Measurements from ENCODE around the gene BRME1. TPM values are rescaled to one million over a fixed set of nuclear protein-coding genes. Genes with fewer than 3 reads are reported as not detected.
A peak's percentile ranks its signal among the peaks of the same experiment; 100 is the strongest.

The BRME1 gene
- total RNA-seq, 1 donor from 2014 or later, result not detected

GRCh38 chr19:13906521-13906904 lies 596 bp upstream of the BRME1 start:
- peaks cover 3 to 15% of the 10 kb centered on the region in 2 donors for H3K36me3 ChIP-seq
- H3K27me3 ChIP-seq, result no peaks in the 10 kb centered on the region
- intact Hi-C loops (cut with DNase I), result loop anchor here (2.0 kb wide), 2 partner anchors 26 to 100 kb away; partner anchors contain the start of gene RFX1
- no peaks in the 10 kb centered on the region for H3K9me3 ChIP-seq
- DNase-seq (ENCODE audit: low spot score in 2 of 2), result no peak
- H3K4me3 ChIP-seq, result peak overlapping the region; percentile 70 to 96
- H3K27ac ChIP-seq, result peak overlapping the region; percentile 9 to 60
- TF ChIP-seq CTCF (IDR thresholded peaks at IDR 0.05), result no peak
- H3K4me1 ChIP-seq, result peaks cover 4 to 13% of the 10 kb centered on the region in 2 donors

- H3K36me3 ChIP-seq, result no peaks in the 10 kb centered on the region
- H3K4me3 ChIP-seq, result no peak overlapping the region
- TF ChIP-seq CTCF (IDR thresholded peaks at IDR 0.05), result peak in 1 of 3 experiments; percentile 24
- H3K27me3 ChIP-seq, result no peaks in the 10 kb centered on the region
- no peaks in the 10 kb centered on the region for H3K9me3 ChIP-seq
- peaks cover 4 to 13% of the 10 kb centered on the region in 2 donors for H3K4me1 ChIP-seq
- no peak for DNase-seq (ENCODE audit: low spot score in 2 of 2)
- H3K27ac ChIP-seq, result no peak overlapping the region
- intact Hi-C loops (cut with DNase I), result no loop called here
These were observed 2.8 kb downstream of the BRME1 start for GRCh38 chr19:13902993-13903555.

- Histone ChIP-seq H3K4me3 (no peak overlapping the region), H3K4me1 (no peaks in the 10 kb centered on the region), H3K36me3 (no peaks in the 10 kb centered on the region), H3K27ac (no peak overlapping the region), H3K27me3 (no peaks in the 10 kb centered on the region), H3K9me3 (no peaks in the 10 kb centered on the region)
- no peak for DNase-seq (ENCODE audit: low spot score in 2 of 2)
- intact Hi-C loops (cut with DNase I), result no loop called here
- no peak for TF ChIP-seq CTCF (IDR thresholded peaks at IDR 0.05)
These were observed 5.9 kb downstream of the BRME1 start for GRCh38 chr19:13899912-13900584.

- DNase-seq (ENCODE audit: low spot score in 2 of 2), result no peak
- TF ChIP-seq CTCF (IDR thresholded peaks at IDR 0.05), result no peak
- Histone ChIP-seq H3K27me3 (no peaks in the 10 kb centered on the region), H3K27ac (no peak overlapping the region), H3K4me3 (no peak overlapping the region), H3K9me3 (no peaks in the 10 kb centered on the region), H3K4me1 (no peaks in the 10 kb centered on the region), H3K36me3 (no peaks in the 10 kb centered on the region)
- intact Hi-C loops (cut with DNase I), result no loop called here
These were observed 6.5 kb downstream of the BRME1 start for GRCh38 chr19:13899393-13899792.

- intact Hi-C loops (cut with DNase I), result no loop called here
- TF ChIP-seq CTCF (IDR thresholded peaks at IDR 0.05), result no peak
- H3K27me3 ChIP-seq, result no peaks in the 10 kb centered on the region
- H3K27ac ChIP-seq, result no peak overlapping the region
- H3K4me3 ChIP-seq, result no peak overlapping the region
- no peaks in the 10 kb centered on the region for H3K4me1 ChIP-seq
- H3K36me3 ChIP-seq, result no peaks in the 10 kb centered on the region
- no peaks in the 10 kb centered on the region for H3K9me3 ChIP-seq
- no peak for DNase-seq (ENCODE audit: low spot score in 2 of 2)
These were observed 9.7 kb downstream of the BRME1 start for GRCh38 chr19:13896227-13896626.

All from ascending aorta (tissue), 2 donors.